ENCODE measurements around the gene SMNDC1. TPM values are rescaled to one million over a fixed set of nuclear protein-coding genes. Genes with fewer than 3 reads are reported as not detected.

Gene SMNDC1
- total RNA-seq, 4 donors from 2014 or later: 8.1 to 20.4 (median 14.1) TPM

- DNase-seq (ENCODE audit: low spot score) (no peak), ATAC-seq (ENCODE audit: low FRiP score) (no peak)
- TF ChIP-seq CTCF (IDR thresholded peaks at IDR 0.05): no peak
Measured at GRCh38 chr10:110349386-110349785, 44.7 kb upstream of the SMNDC1 start.

GRCh38 chr10:110348336-110348735 lies 43.6 kb upstream of the SMNDC1 start:
- DNase-seq (ENCODE audit: low spot score) (no peak), ATAC-seq (ENCODE audit: low FRiP score) (no peak)
- TF ChIP-seq CTCF (IDR thresholded peaks at IDR 0.05): no peak

- no peak for TF ChIP-seq CTCF (IDR thresholded peaks at IDR 0.05)
- DNase-seq (ENCODE audit: low spot score) (no peak), ATAC-seq (ENCODE audit: low FRiP score) (no peak)
Measured at GRCh38 chr10:110346914-110347313, 42.2 kb upstream of the SMNDC1 start.

GRCh38 chr10:110345286-110345685 lies 40.6 kb upstream of the SMNDC1 start:
- no peak for DNase-seq (ENCODE audit: low spot score)
- no peak for ATAC-seq (ENCODE audit: low FRiP score)
- TF ChIP-seq CTCF (IDR thresholded peaks at IDR 0.05): no peak

- DNase-seq (ENCODE audit: low spot score) (no peak), ATAC-seq (ENCODE audit: low FRiP score) (no peak)
- TF ChIP-seq CTCF (IDR thresholded peaks at IDR 0.05): no peak
Measured at GRCh38 chr10:110344622-110345021, 39.9 kb upstream of the SMNDC1 start.

- ATAC-seq (ENCODE audit: low FRiP score): no peak
- no peak for TF ChIP-seq CTCF (IDR thresholded peaks at IDR 0.05)
- no peak for DNase-seq (ENCODE audit: low spot score)
Measured at GRCh38 chr10:110343947-110344346, 39.2 kb upstream of the SMNDC1 start.

- TF ChIP-seq CTCF (IDR thresholded peaks at IDR 0.05): no peak
- no peak for ATAC-seq (ENCODE audit: low FRiP score)
- no peak for DNase-seq (ENCODE audit: low spot score)
Measured at GRCh38 chr10:110340816-110341215, 36.1 kb upstream of the SMNDC1 start.

Measured in omental fat pad (tissue), 4 donors.